SU-DHL-6 (cell line): ENCODE results near the gene E2F1.

ENCODE experiments used
- CTCF ChIP-seq: fragments of 200-600 bp; sonication (generic); IDR thresholded peaks from one replicate; pipeline ENCODE4 v1.5.1; 2017; ENCODE audit warnings: antibody characterized with exemption, mild to moderate bottlenecking, low read length, moderate library complexity; ENCODE audit not compliant: insufficient read depth, poor library complexity, severe bottlenecking
- EZH2phosphoT487 ChIP-seq: fragments of 200-600 bp; sonication (generic), shearing (Covaris generic); conservative IDR thresholded peaks from 2 replicates; pipeline ENCODE4 v1.6.1; 2018; ENCODE audit warnings: mild to moderate bottlenecking, antibody characterized with exemption, low read length, moderate library complexity, mixed read lengths

GRCh38 chr20:33660035-33660684, 26.0 kb downstream of the E2F1 start:
- no peak for TF ChIP-seq CTCF
- no peak for TF ChIP-seq EZH2phosphoT487
